Measurements from ENCODE around the gene CARD6. TPM values are rescaled to one million over a fixed set of nuclear protein-coding genes. Genes with fewer than 3 reads are reported as not detected.
"Not testable (repeated sequence)": the region's sequence is repeated elsewhere in the genome, so short reads cannot be mapped to it uniquely, and the experiment has no call there.

CARD6 gene, protein sequence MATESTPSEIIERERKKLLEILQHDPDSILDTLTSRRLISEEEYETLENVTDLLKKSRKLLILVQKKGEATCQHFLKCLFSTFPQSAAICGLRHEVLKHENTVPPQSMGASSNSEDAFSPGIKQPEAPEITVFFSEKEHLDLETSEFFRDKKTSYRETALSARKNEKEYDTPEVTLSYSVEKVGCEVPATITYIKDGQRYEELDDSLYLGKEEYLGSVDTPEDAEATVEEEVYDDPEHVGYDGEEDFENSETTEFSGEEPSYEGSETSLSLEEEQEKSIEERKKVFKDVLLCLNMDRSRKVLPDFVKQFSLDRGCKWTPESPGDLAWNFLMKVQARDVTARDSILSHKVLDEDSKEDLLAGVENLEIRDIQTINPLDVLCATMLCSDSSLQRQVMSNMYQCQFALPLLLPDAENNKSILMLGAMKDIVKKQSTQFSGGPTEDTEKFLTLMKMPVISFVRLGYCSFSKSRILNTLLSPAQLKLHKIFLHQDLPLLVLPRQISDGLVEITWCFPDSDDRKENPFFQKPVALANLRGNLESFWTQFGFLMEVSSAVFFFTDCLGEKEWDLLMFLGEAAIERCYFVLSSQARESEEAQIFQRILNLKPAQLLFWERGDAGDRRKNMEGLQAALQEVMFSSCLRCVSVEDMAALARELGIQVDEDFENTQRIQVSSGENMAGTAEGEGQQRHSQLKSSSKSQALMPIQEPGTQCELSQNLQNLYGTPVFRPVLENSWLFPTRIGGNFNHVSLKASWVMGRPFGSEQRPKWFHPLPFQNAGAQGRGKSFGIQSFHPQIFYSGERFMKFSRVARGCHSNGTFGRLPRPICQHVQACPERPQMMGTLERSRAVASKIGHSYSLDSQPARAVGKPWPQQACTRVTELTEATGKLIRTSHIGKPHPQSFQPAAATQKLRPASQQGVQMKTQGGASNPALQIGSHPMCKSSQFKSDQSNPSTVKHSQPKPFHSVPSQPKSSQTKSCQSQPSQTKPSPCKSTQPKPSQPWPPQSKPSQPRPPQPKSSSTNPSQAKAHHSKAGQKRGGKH
- total RNA-seq, result 1 to 10 TPM; 4.4 to 9.1 (median 5.4) TPM
- polyA plus RNA-seq, result 1 to 10 TPM; 2.7 to 3.3 TPM
- long read RNA-seq, donor 1, full-length matches to known transcripts, result 1 of 2 reads
- long read RNA-seq, donor 1, partial matches to known transcripts, result 0 of 2 reads
- long read RNA-seq, donor 1, other reads (novel, unspliced or antisense), result 1 of 2 reads
- long read RNA-seq, donor 2, full-length matches to known transcripts, result 5 of 5 reads
- long read RNA-seq, donor 2, partial matches to known transcripts, result 0 of 5 reads
- long read RNA-seq, donor 2, other reads (novel, unspliced or antisense), result 0 of 5 reads
- long read RNA-seq, donor 3, full-length matches to known transcripts, result 10 of 15 reads
- long read RNA-seq, donor 3, partial matches to known transcripts, result 0 of 15 reads
- long read RNA-seq, donor 3, other reads (novel, unspliced or antisense), result 5 of 15 reads

DNA sequence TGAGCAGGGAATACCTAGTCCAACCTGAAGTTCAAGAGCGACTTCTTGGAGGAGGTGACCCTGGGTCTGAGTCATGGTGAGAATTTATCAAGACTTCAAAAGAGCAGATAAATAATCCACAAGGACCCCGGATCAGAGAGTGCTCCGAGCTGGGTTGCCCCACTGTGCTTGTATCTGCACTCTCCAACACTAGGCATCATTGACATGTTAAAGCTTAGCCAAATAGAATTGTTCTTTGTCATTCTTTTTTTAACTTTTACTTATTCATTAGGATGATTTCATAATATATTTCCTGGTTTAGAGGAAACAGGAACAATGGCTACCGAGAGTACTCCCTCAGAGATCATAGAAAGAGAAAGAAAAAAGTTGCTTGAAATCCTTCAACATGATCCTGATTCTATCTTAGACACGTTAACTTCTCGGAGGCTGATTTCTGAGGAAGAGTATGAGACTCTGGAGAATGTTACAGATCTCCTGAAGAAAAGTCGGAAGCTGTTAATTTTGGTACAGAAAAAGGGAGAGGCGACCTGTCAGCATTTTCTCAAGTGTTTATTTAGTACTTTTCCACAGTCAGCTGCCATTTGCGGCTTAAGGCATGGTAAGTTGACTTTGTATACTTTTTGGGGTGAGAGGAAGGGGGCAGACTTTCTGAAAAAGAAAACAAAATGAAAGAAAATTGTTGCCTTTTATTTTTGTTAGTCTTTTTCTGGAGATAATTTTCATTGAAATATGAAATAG, at the start of gene CARD6:
TSS of gene CARD6 (plus strand) at position 300 of the 738 bp plus-strand sequence. CDS start at position 316, 16 bp downstream.
- intact Hi-C loops (cut with DNase I), result loop anchor here in 2 of 10 donors (5.0 kb wide), 1 partner anchor 36 kb away; no protein-coding TSS in a partner anchor
- no peak for DNase-seq

DNA sequence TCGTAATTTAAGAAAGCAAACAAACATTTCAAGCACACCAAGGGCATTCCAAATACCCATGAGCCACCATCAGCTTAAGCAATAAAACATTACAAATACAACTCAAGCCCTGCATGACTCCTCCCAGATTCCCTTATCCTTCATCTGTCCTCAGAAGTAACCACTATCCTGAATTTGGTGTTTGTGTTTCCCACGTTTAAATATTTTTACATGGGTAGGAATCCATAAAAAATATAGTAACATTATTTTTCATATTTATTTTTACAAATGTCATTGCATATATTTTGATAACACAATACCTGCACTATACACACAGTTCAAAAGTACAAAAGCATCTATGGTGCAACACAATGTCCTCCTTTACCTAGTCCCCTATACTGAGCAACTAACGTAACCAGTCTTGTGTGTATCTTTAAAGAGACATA, 49.4 kb upstream of the CARD6 start:
- Histone ChIP-seq H3K4me1 (peaks cover 0 to 64% (median 42%) of the 10 kb centered on the region in 9 donors), H3K27ac (peak overlapping the region in 2 of 10 donors; percentile 3 to 6), H3K4me3 (no peak overlapping the region), H3K36me3 (peaks cover 0 to 19% (median 0%) of the 10 kb centered on the region in 9 donors), H3K9me3 (peaks cover 0 to 12% (median 5%) of the 10 kb centered on the region in 11 donors), H3K27me3 (no peaks in the 10 kb centered on the region)
- DNase-seq (no peak), ATAC-seq (no peak)
- 56 to 62% methylated on average over 3 of the region's 3 CpGs for WGBS, 2 donors
- TF ChIP-seq, protein P1, sequence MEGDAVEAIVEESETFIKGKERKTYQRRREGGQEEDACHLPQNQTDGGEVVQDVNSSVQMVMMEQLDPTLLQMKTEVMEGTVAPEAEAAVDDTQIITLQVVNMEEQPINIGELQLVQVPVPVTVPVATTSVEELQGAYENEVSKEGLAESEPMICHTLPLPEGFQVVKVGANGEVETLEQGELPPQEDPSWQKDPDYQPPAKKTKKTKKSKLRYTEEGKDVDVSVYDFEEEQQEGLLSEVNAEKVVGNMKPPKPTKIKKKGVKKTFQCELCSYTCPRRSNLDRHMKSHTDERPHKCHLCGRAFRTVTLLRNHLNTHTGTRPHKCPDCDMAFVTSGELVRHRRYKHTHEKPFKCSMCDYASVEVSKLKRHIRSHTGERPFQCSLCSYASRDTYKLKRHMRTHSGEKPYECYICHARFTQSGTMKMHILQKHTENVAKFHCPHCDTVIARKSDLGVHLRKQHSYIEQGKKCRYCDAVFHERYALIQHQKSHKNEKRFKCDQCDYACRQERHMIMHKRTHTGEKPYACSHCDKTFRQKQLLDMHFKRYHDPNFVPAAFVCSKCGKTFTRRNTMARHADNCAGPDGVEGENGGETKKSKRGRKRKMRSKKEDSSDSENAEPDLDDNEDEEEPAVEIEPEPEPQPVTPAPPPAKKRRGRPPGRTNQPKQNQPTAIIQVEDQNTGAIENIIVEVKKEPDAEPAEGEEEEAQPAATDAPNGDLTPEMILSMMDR (IDR thresholded peaks at IDR 0.05), result no peak
- intact Hi-C loops (cut with DNase I), result no loop called here

More for the DNA sequence above, at the start of gene CARD6:
- TF ChIP-seq, protein P1 (IDR thresholded peaks at IDR 0.05), result peak in 3 of 9 donors; percentile 18 to 26 (median 24)
- no peaks in the 10 kb centered on the region for H3K9me3 ChIP-seq
- peak within 1 kb of the TSS; percentile 31 to 58 (median 51) for H3K4me3 ChIP-seq
- 22 to 30% methylated on average over 9 of the region's 9 CpGs for WGBS, 2 donors
- peak within 1 kb of the TSS; percentile 57 to 93 (median 78) for H3K27ac ChIP-seq
- H3K4me1 ChIP-seq, result peaks cover 0 to 26% (median 21%) of the 10 kb centered on the region in 9 donors
- H3K27me3 ChIP-seq, result no peaks in the 10 kb centered on the region
- ATAC-seq, result peak; percentile 52 to 73 (median 64)
- peaks cover 0 to 22% (median 0%) of the 10 kb centered on the region in 9 donors for H3K36me3 ChIP-seq

DNA sequence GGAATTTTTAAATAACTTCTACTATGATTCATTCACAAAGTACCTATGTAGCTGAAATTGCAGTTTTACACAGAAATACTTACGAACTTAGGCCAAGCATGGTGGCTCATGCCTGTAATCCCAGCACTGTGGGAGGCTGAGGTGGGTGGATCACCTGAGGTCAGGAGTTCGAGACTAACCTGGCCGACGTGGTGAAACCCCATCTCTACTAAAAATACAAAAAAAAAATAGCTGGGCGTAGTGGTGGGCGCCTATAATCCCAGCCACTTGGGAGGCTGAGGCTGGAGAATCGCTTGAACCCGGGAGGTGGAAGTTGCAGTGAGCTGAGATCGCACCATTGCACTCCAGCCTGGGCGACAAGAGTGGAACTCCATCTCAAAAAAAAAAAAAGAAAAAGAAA, 48.5 kb upstream of the CARD6 start:
- H3K27ac ChIP-seq; DNase-seq; H3K9me3 ChIP-seq; H3K4me3 ChIP-seq; intact Hi-C loops (cut with DNase I); ATAC-seq; H3K27me3 ChIP-seq: not testable (repeated sequence)
- Histone ChIP-seq H3K4me1 (peaks cover 0 to 68% (median 47%) of the 10 kb centered on the region in 9 donors), H3K36me3 (peaks cover 0 to 19% (median 0%) of the 10 kb centered on the region in 9 donors)
- WGBS, 2 donors, result 97% methylated on average over 10 of the region's 10 CpGs

DNA sequence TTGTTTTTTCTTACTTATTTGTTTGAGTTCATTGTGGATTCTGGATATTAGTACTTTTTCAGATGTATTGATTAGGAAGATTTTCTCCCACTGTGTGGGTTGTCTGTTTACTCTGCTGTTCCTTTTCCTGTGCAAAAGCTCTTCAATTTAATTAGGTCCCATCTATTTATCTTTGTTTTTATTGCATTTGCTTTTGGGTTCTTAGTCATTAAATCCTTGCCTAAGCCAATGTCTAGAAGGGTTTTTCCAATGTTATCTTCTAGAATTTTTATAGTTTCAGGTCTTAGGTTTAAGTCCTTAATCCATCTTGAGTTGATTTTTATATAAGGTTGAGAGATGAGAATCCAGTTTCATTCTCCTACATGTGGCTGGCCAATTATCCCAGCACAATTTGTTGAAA, 46.8 kb upstream of the CARD6 start:
- H3K4me3 ChIP-seq; intact Hi-C loops (cut with DNase I); H3K27me3 ChIP-seq; H3K9me3 ChIP-seq; H3K27ac ChIP-seq; ATAC-seq; DNase-seq; H3K36me3 ChIP-seq: not testable (repeated sequence)
- peaks cover 0 to 71% (median 50%) of the 10 kb centered on the region in 9 donors for H3K4me1 ChIP-seq

DNA sequence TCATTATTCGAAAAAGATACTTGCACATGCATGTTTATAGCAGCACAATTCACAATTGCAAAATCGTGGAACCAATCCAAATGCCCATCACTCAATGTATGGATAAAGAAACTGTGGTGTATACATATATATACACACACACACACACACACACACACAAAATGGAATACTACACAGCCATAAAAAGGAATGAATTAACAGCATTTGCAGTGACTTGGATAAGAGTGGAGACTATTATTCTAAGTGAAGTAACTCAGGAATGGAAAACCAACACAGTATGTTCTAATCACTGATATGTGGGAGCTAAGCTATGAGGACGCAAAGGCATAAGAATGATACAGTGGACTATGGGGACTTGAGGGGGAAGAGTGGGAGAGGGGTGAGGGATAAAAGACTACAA, 46.3 kb upstream of the CARD6 start:
- H3K27ac ChIP-seq; H3K9me3 ChIP-seq; DNase-seq; H3K27me3 ChIP-seq; ATAC-seq; intact Hi-C loops (cut with DNase I); H3K36me3 ChIP-seq; H3K4me3 ChIP-seq: not testable (repeated sequence)
- WGBS, 2 donors, result 91 to 96% methylated on average over 3 of the region's 3 CpGs
- H3K4me1 ChIP-seq, result peaks cover 0 to 72% (median 49%) of the 10 kb centered on the region in 9 donors
